Measurements from ENCODE around the gene C14orf93. TPM values are rescaled to one million over a fixed set of nuclear protein-coding genes. Genes with fewer than 3 reads are reported as not detected.

C14orf93 gene
- total and polyA plus RNA-seq, 2 donors (not counting 1 experiment from before 2014, with no cell fraction given), result 17.9 to 26.8 TPM

DNA sequence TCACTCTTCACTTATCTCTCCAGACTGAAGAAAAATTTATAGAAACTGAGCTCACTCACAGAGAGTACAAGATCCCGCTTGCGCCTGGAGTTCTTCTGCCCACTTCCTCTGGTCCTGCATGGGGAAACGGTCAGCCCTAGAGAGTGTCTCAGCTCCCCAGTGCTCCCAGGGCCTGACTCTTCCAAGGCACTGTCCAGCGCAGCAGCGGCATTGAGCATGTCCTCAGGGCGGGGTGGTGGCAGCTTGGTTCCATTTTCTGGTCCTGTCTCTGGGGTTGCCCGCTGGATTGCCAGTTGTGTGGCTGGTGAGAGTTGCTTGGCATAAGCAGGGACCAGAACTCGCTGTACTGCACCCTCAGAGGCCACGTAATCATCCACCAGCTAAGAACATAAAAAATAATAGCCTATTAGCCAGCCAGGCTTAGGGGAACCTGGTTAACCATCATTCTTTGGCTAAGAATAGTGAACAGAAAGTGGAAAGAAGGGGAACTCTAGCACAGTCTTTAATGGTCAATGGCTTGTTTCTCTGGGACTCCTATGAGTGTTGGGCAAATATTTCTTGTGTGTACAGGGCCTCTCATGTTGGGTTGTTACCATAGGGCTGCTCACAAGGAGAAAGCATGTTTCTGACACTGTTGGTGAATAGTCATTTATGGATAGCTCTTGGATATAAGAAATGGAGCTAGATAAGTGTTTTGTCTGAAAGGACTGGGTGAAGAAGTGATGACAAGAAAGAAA lies 13.9 kb downstream of the C14orf93 start:
- Histone ChIP-seq H3K9ac (ENCODE audit: low read length) (no peak overlapping the region), H3K79me2 (ENCODE audit: control insufficient read depth, insufficient read depth, low read length) (no peaks in the 10 kb centered on the region), H4K20me1 (ENCODE audit: control insufficient read depth, insufficient read depth, low read length, poor library complexity, severe bottlenecking) (no peaks in the 10 kb centered on the region), H3K4me3 (ENCODE audit: control extremely low read depth in 1 of 5, extremely low read depth in 1 of 5, insufficient read depth in 1 of 5, low read depth in 2 of 5, low read length in 4 of 5) (no peak overlapping the region), H3K4me2 (replicated peaks; ENCODE audit: low read depth, low read length, poor library complexity, severe bottlenecking) (no peak overlapping the region), H2AFZ (ENCODE audit: insufficient read depth, low read depth, low read length, poor library complexity, severe bottlenecking) (no peak overlapping the region), H3K9me3 (ENCODE audit: control extremely low read depth in 1 of 3, control insufficient read depth in 2 of 3, insufficient read depth in 1 of 3, low read length in 2 of 3) (no peaks in the 10 kb centered on the region), H3K4me1 (ENCODE audit: control insufficient read depth in 2 of 2, insufficient read depth in 2 of 2, low read length in 2 of 2) (no peaks in the 10 kb centered on the region), H3K36me3 (replicated peaks in 1 of 2; ENCODE audit: control extremely low read depth in 1 of 2, control insufficient read depth in 1 of 2, extremely low read depth in 1 of 2, insufficient read depth in 2 of 2, low read length in 1 of 2) (peaks cover 0 to 19% of the 10 kb centered on the region in 2 experiments), H3K27ac (ENCODE audit: low read length in 2 of 2) (no peak overlapping the region), H3K27me3 (replicated peaks in 1 of 4; ENCODE audit: control extremely low read depth in 1 of 4, control insufficient read depth in 3 of 4, insufficient read depth in 4 of 4, low read length in 3 of 4) (no peaks in the 10 kb centered on the region)
- H3K4me3 Mint-ChIP-seq, result no peak overlapping the region
- H3K4me1 Mint-ChIP-seq, result peaks cover 2% of the 10 kb centered on the region
- H3K27me3 Mint-ChIP-seq, result no peaks in the 10 kb centered on the region
- no peak overlapping the region for H3K27ac Mint-ChIP-seq
- DNase-seq (no peak), ATAC-seq (ENCODE audit: low read depth) (no peak)
- TF ChIP-seq CTCF (IDR thresholded peaks at IDR 0.05), result no peak
- no peak for TF ChIP-seq EZH2 (IDR thresholded peaks at IDR 0.05; ENCODE audit: borderline replicate concordance, insufficient read depth, low read depth, low read length, poor library complexity, severe bottlenecking)
- intact Hi-C loops (cut with micrococcal nuclease), result no loop called here
- POLR2A ChIA-PET, result interaction anchor here (2.1 to 3.2 kb wide), 2 partner anchors 10 to 62 kb away, joined by 7 to 11 read pairs; no protein-coding TSS in a partner anchor
- CTCF ChIA-PET, result interaction anchor here (1.0 to 36.3 kb wide), 16 partner anchors 11 to 425 kb away, joined by 3 to 1134 read pairs (median 6); partner anchors contain the start of genes AJUBA and CDH24
- WGBS (ENCODE audit: insufficient coverage), result 97% methylated on average over 9 of the region's 9 CpGs
- no peaks in the 10 kb centered on the region for H3K9me3 Mint-ChIP-seq (ENCODE audit: insufficient read depth)

DNA sequence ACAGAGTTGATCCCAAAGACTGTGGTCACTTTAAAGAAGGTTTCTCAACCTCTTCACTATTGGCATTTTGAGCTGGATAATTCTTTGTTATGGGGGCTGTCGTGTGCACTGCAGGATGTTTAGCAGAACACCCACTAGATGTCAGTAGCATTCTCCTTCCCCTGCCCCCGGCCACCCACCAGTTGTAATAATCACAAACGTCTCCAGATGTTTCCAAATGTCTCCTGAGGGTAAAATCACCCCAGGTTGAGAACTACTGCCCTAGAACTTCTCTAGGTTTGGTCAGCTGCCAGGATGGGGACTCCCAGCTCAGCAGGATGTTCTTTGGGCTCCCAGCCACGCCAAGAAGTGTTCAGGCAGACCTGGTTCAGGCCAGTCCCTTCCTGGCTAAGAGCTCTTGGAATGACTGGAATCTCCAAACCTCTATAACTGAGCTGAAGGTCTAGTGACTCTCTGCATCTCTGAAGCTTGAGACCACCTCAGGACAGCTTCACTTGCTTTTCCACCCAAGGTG lies 15.1 kb downstream of the C14orf93 start:
- Histone ChIP-seq H2AFZ (ENCODE audit: insufficient read depth, low read depth, low read length, poor library complexity, severe bottlenecking) (no peak overlapping the region), H3K27me3 (replicated peaks in 1 of 4; ENCODE audit: control extremely low read depth in 1 of 4, control insufficient read depth in 3 of 4, insufficient read depth in 4 of 4, low read length in 3 of 4) (no peaks in the 10 kb centered on the region), H3K36me3 (replicated peaks in 1 of 2; ENCODE audit: control extremely low read depth in 1 of 2, control insufficient read depth in 1 of 2, extremely low read depth in 1 of 2, insufficient read depth in 2 of 2, low read length in 1 of 2) (peaks cover 0 to 23% of the 10 kb centered on the region in 2 experiments), H3K9ac (ENCODE audit: low read length) (no peak overlapping the region), H3K27ac (ENCODE audit: low read length in 2 of 2) (no peak overlapping the region), H3K4me2 (replicated peaks; ENCODE audit: low read depth, low read length, poor library complexity, severe bottlenecking) (no peak overlapping the region), H3K9me3 (ENCODE audit: control extremely low read depth in 1 of 3, control insufficient read depth in 2 of 3, insufficient read depth in 1 of 3, low read length in 2 of 3) (no peaks in the 10 kb centered on the region), H3K79me2 (ENCODE audit: control insufficient read depth, insufficient read depth, low read length) (no peaks in the 10 kb centered on the region), H3K4me3 (ENCODE audit: control extremely low read depth in 1 of 5, extremely low read depth in 1 of 5, insufficient read depth in 1 of 5, low read depth in 2 of 5, low read length in 4 of 5) (no peak overlapping the region), H3K4me1 (ENCODE audit: control insufficient read depth in 2 of 2, insufficient read depth in 2 of 2, low read length in 2 of 2) (no peaks in the 10 kb centered on the region), H4K20me1 (ENCODE audit: control insufficient read depth, insufficient read depth, low read length, poor library complexity, severe bottlenecking) (no peaks in the 10 kb centered on the region)
- ChIA-PET POLR2A (interaction anchor here (2.1 to 3.2 kb wide), 2 partner anchors 12 to 63 kb away, joined by 7 to 11 read pairs; no protein-coding TSS in a partner anchor), CTCF (interaction anchor here (0.6 to 36.3 kb wide), 31 partner anchors 10 to 424 kb away, joined by 3 to 1134 read pairs (median 4); partner anchors contain the start of genes ABHD4, ACIN1, AJUBA and C14orf119)
- WGBS (ENCODE audit: insufficient coverage), result 24% methylated on average over 3 of the region's 4 CpGs
- no peak overlapping the region for H3K4me3 Mint-ChIP-seq
- H3K9me3 Mint-ChIP-seq (ENCODE audit: insufficient read depth), result no peaks in the 10 kb centered on the region
- peaks cover 2% of the 10 kb centered on the region for H3K4me1 Mint-ChIP-seq
- intact Hi-C loops (cut with micrococcal nuclease), result loop anchor here (1.0 kb wide), 1 partner anchor 63 kb away; no protein-coding TSS in a partner anchor
- H3K27ac Mint-ChIP-seq, result no peak overlapping the region
- no peaks in the 10 kb centered on the region for H3K27me3 Mint-ChIP-seq
- peak; percentile 44 for DNase-seq
- TF ChIP-seq CTCF (IDR thresholded peaks at IDR 0.05) (peak; percentile 49), EZH2 (IDR thresholded peaks at IDR 0.05; ENCODE audit: borderline replicate concordance, insufficient read depth, low read depth, low read length, poor library complexity, severe bottlenecking) (no peak)
- peak; percentile 58 for ATAC-seq (ENCODE audit: low read depth)
